Ishikawa (cell line): ENCODE measurements around the gene RHOBTB3.

Experiments
- EP300 ChIP-seq: IDR thresholded peaks from 2 replicates; pipeline ENCODE4 v1.6.1; 2012; ENCODE audit warnings: borderline replicate concordance
- REST ChIP-seq: IDR thresholded peaks from 2 replicates; pipeline ENCODE4 v1.6.1; 2012; ENCODE audit warnings: low read depth, mild to moderate bottlenecking
- TAF1 ChIP-seq: IDR thresholded peaks from 2 replicates; pipeline ENCODE4 v1.6.1; 2012; ENCODE audit warnings: low read depth, mild to moderate bottlenecking
- YY1 ChIP-seq: IDR thresholded peaks from 2 replicates; pipeline ENCODE4 v1.6.1; 2012; ENCODE audit warnings: low read depth

- TF ChIP-seq EP300 = no peak
- TF ChIP-seq TAF1 = no peak
- no peak for TF ChIP-seq YY1
- TF ChIP-seq REST = no peak
These were observed 77.7 kb downstream of the RHOBTB3 start for GRCh38 chr5:95808686-95809413.
